Fibroblast of lung (primary cell): ENCODE data around the gene VASN. TPM values are rescaled to one million over a fixed set of nuclear protein-coding genes. Genes with fewer than 3 reads are reported as not detected.

ENCODE experiments used
- DNase-seq, 2 donors: peaks; one replicate each; pipeline versions ENCODE4 v3.0.0 to v3.0.0-alpha.2; 2010; ENCODE audit warnings: low read depth in 2 of 2
- H2AFZ ChIP-seq: 2 replicates; pipeline ENCODE4 v1.5.1; 2012; ENCODE audit warnings: low read length, control low read depth, inconsistent platforms
- H3K27ac ChIP-seq: 2 replicates; pipeline ENCODE4 v1.5.1; 2011; ENCODE audit warnings: low read length, control low read depth; ENCODE audit not compliant: insufficient read depth
- H3K27me3 ChIP-seq: 2 replicates; pipeline ENCODE4 v1.5.1; 2011; ENCODE audit warnings: mild to moderate bottlenecking, low read length; ENCODE audit not compliant: control insufficient read depth, insufficient read depth
- H3K36me3 ChIP-seq: 2 replicates; pipeline ENCODE4 v1.5.1; 2011; ENCODE audit warnings: low read length; ENCODE audit not compliant: control insufficient read depth, insufficient read depth
- H3K4me1 ChIP-seq: 2 replicates; pipeline ENCODE4 v1.5.1; 2011; ENCODE audit warnings: low read length; ENCODE audit not compliant: control insufficient read depth, insufficient read depth; ENCODE audit errors: extremely low read depth
- H3K4me2 ChIP-seq: 2 replicates; pipeline ENCODE4 v1.5.1; 2011; ENCODE audit warnings: low read length, control low read depth; ENCODE audit not compliant: insufficient read depth; ENCODE audit errors: extremely low read depth
- H3K4me3 ChIP-seq, 4 experiments: fragments of 200-600 bp in 1 of 4; sonication (generic) in 1 of 4; replicated peaks in 1 of 4; 2 replicates each; pipeline ENCODE4 v1.5.1; 2011 to 2016; ENCODE audit warnings: low read length in 4 of 4, low read depth in 3 of 4, mild to moderate bottlenecking in 3 of 4, control low read depth in 2 of 4, inconsistent platforms in 1 of 4, mixed read lengths in 1 of 4; ENCODE audit not compliant: insufficient read depth in 1 of 4; ENCODE audit errors: control extremely low read depth in 1 of 4
- H3K79me2 ChIP-seq: 2 replicates; pipeline ENCODE4 v1.5.1; 2012; ENCODE audit warnings: mild to moderate bottlenecking, low read length, inconsistent platforms; ENCODE audit not compliant: control insufficient read depth, insufficient read depth
- H3K9ac ChIP-seq: 2 replicates; pipeline ENCODE4 v1.5.1; 2011; ENCODE audit warnings: mild to moderate bottlenecking, low read length, control low read depth; ENCODE audit not compliant: insufficient read depth
- H3K9me3 ChIP-seq: 2 replicates; pipeline ENCODE4 v1.5.1; 2012; ENCODE audit warnings: low read depth, low read length; ENCODE audit not compliant: control insufficient read depth, insufficient read depth
- H4K20me1 ChIP-seq: 2 replicates; pipeline ENCODE4 v1.5.1; 2011; ENCODE audit warnings: low read length; ENCODE audit not compliant: control insufficient read depth, insufficient read depth; ENCODE audit errors: extremely low read depth
- CTCF ChIP-seq, 2 donors: IDR thresholded peaks in 1 of 2; conservative IDR thresholded peaks in 1 of 2; 1 replicate in 1 of 2; 2 replicates in 1 of 2; pipeline ENCODE4 v1.5.1; 2011 to 2012; ENCODE audit warnings: low read length in 2 of 2, control low read depth in 1 of 2, inconsistent platforms in 1 of 2, low read depth in 1 of 2, mild to moderate bottlenecking in 1 of 2
- EZH2 ChIP-seq: IDR thresholded peaks from 2 replicates; pipeline ENCODE4 v1.5.1; 2012; ENCODE audit warnings: low read length, control low read depth, mild to moderate bottlenecking; ENCODE audit errors: missing control alignments
- polyA plus RNA-seq, 2 donors: library from polyadenylated mRNA; depleted of rRNA in 1 of 2; stranded (reverse) in 1 of 2; unstranded in 1 of 2; fragments of >200 nt; gene quantifications; 2 replicates each; pipeline ENCODE4 v1.2.1, GENCODE V29; 2011 to 2012; ENCODE audit warnings: missing spikeins in 1 of 2
- total RNA-seq: library from RNA; depleted of rRNA; stranded (reverse); fragments of >200 nt; gene quantifications from 2 replicates; pipeline ENCODE4 v1.2.1, GENCODE V29; 2014

Gene VASN
- total and polyA plus RNA-seq, 2 donors (not counting 1 experiment from before 2014, with no cell fraction given) = 61.9 to 79.4 TPM

- Histone ChIP-seq H2AFZ (no peak overlapping the region), H3K9ac (no peak overlapping the region), H3K79me2 (peaks cover 80% of the 10 kb centered on the region), H3K4me1 (peaks cover 52% of the 10 kb centered on the region), H3K9me3 (no peaks in the 10 kb centered on the region), H3K27me3 (no peaks in the 10 kb centered on the region), H3K4me3 (no peak overlapping the region), H3K27ac (peak overlapping the region; percentile 66), H3K4me2 (no peak overlapping the region), H4K20me1 (no peaks in the 10 kb centered on the region), H3K36me3 (peaks cover 48% of the 10 kb centered on the region)
- DNase-seq = no peak
- TF ChIP-seq EZH2 = no peak
- no peak for TF ChIP-seq CTCF (conservative IDR thresholded peaks at IDR 0.05 in 1 of 2, IDR thresholded peaks at IDR 0.05 in 1 of 2; ENCODE audit: low read depth in 1 of 2, low read length in 2 of 2)
Observed at GRCh38 chr16:4378999-4379690, 7.5 kb downstream of the VASN start.

- TF ChIP-seq EZH2 (no peak), CTCF (conservative IDR thresholded peaks at IDR 0.05 in 1 of 2, IDR thresholded peaks at IDR 0.05 in 1 of 2; ENCODE audit: low read depth in 1 of 2, low read length in 2 of 2) (no peak)
- peak in 1 of 2 donors; percentile 61 for DNase-seq
- Histone ChIP-seq H3K79me2 (peaks cover 67% of the 10 kb centered on the region), H3K36me3 (peaks cover 45% of the 10 kb centered on the region), H3K27ac (peak overlapping the region; percentile 31), H3K27me3 (no peaks in the 10 kb centered on the region), H3K9ac (no peak overlapping the region), H3K4me2 (no peak overlapping the region), H3K9me3 (no peaks in the 10 kb centered on the region), H2AFZ (no peak overlapping the region), H4K20me1 (no peaks in the 10 kb centered on the region), H3K4me1 (peaks cover 50% of the 10 kb centered on the region), H3K4me3 (no peak overlapping the region)
Observed at GRCh38 chr16:4380119-4381063, 8.7 kb downstream of the VASN start.
